Trophoblast cell (in vitro differentiated cells and primary cell): Measurements from ENCODE around the gene NPR1.

ENCODE experiments used
- DNase-seq, 2 donors: peaks; one replicate each; pipeline ENCODE4 v3.0.0-alpha.2; 2016
- H2AFZ ChIP-seq: 2 replicates; pipeline ENCODE4 v1.6.1; 2013; ENCODE audit warnings: low read length, moderate library complexity, mild to moderate bottlenecking; ENCODE audit not compliant: insufficient read depth, poor library complexity
- H2AK5ac ChIP-seq: 2 replicates; pipeline ENCODE4 v1.6.1; 2013; ENCODE audit warnings: mild to moderate bottlenecking, low read length
- H2BK120ac ChIP-seq: 2 replicates; pipeline ENCODE4 v1.6.1; 2013; ENCODE audit warnings: low read length, mild to moderate bottlenecking, moderate library complexity; ENCODE audit not compliant: insufficient read depth, poor library complexity
- H2BK12ac ChIP-seq: 2 replicates; pipeline ENCODE4 v1.6.1; 2013; ENCODE audit warnings: mild to moderate bottlenecking, low read length, moderate library complexity
- H2BK5ac ChIP-seq: 2 replicates; pipeline ENCODE4 v1.6.1; 2013; ENCODE audit warnings: low read length, low read depth, moderate library complexity, mild to moderate bottlenecking; ENCODE audit not compliant: poor library complexity
- H3K14ac ChIP-seq: 2 replicates; pipeline ENCODE4 v1.6.1; 2013; ENCODE audit warnings: mild to moderate bottlenecking, low read length
- H3K18ac ChIP-seq: 2 replicates; pipeline ENCODE4 v1.6.1; 2013; ENCODE audit warnings: mild to moderate bottlenecking, low read length
- H3K23ac ChIP-seq: 2 replicates; pipeline ENCODE4 v1.6.1; 2013; ENCODE audit warnings: low read length
- H3K27ac ChIP-seq: 2 replicates; pipeline ENCODE4 v1.5.1; 2013; ENCODE audit warnings: low read depth, mild to moderate bottlenecking, inconsistent platforms, low read length, moderate library complexity
- H3K27me3 ChIP-seq: 2 replicates; pipeline ENCODE4 v1.6.1; 2013; ENCODE audit warnings: inconsistent platforms, mild to moderate bottlenecking, low read length, moderate library complexity; ENCODE audit not compliant: insufficient read depth
- H3K36me3 ChIP-seq, 2 experiments: 1 replicate in 1 of 2; 2 replicates in 1 of 2; pipeline ENCODE4 v1.6.1; 2013; ENCODE audit warnings: low read length in 2 of 2, mild to moderate bottlenecking in 2 of 2, moderate library complexity in 1 of 2; ENCODE audit not compliant: insufficient read depth in 2 of 2, control insufficient read depth in 1 of 2
- H3K4ac ChIP-seq: 2 replicates; pipeline ENCODE4 v1.6.1; 2013; ENCODE audit warnings: low read depth, mild to moderate bottlenecking, low read length, moderate library complexity
- H3K4me1 ChIP-seq, 2 experiments: 1 replicate in 1 of 2; 2 replicates in 1 of 2; pipeline ENCODE4 v1.6.1; 2013; ENCODE audit warnings: low read length in 2 of 2, mild to moderate bottlenecking in 2 of 2, moderate library complexity in 1 of 2; ENCODE audit not compliant: insufficient read depth in 2 of 2, control insufficient read depth in 1 of 2
- H3K4me2 ChIP-seq: 2 replicates; pipeline ENCODE4 v1.6.1; 2013; ENCODE audit warnings: inconsistent platforms, mild to moderate bottlenecking, low read length, moderate library complexity
- H3K4me3 ChIP-seq: 2 replicates; pipeline ENCODE4 v1.5.1; 2013; ENCODE audit warnings: mild to moderate bottlenecking, low read depth, low read length, inconsistent platforms
- H3K79me1 ChIP-seq: one replicate; pipeline ENCODE4 v1.6.1; 2013; ENCODE audit warnings: low read length
- H3K79me2 ChIP-seq: 2 replicates; pipeline ENCODE4 v1.6.1; 2013; ENCODE audit warnings: low read length, mild to moderate bottlenecking; ENCODE audit not compliant: control insufficient read depth, insufficient read depth, poor library complexity
- H3K9ac ChIP-seq: 2 replicates; pipeline ENCODE4 v1.6.1; 2013; ENCODE audit warnings: mild to moderate bottlenecking, low read length
- H3K9me3 ChIP-seq: 2 replicates; pipeline ENCODE4 v1.6.1; 2013; ENCODE audit warnings: low read depth, mild to moderate bottlenecking, control low read depth, inconsistent platforms, low read length; ENCODE audit not compliant: insufficient read depth
- H4K12ac ChIP-seq: 2 replicates; pipeline ENCODE4 v1.6.1; 2013; ENCODE audit warnings: low read depth, mild to moderate bottlenecking, low read length, moderate library complexity
- H4K8ac ChIP-seq: 2 replicates; pipeline ENCODE4 v1.6.1; 2013; ENCODE audit warnings: low read depth, mild to moderate bottlenecking, low read length, moderate library complexity
- H4K91ac ChIP-seq: one replicate; pipeline ENCODE4 v1.6.1; 2013; ENCODE audit warnings: low read depth, mild to moderate bottlenecking, low read length, moderate library complexity
- whole genome bisulfite sequencing: extraction: QIAGEN DNeasy Blood & Tissue Kit; methylation state at CpG from one replicate; pipeline ENCODE4 v1.1.7; 2013; ENCODE audit warnings: missing lambda C conversion rate; ENCODE audit not compliant: insufficient read length, insufficient coverage; ENCODE audit errors: extremely low coverage; 5-methylcytosine and 5-hydroxymethylcytosine counted together

Gene NPR1

GRCh38 chr1:153658400-153659174, 19.9 kb upstream of the NPR1 start, which contains the start of gene SNAPIN:
Gene SNAPIN (plus strand): TSS chr1:153658703. CDS start chr1:153658744, 41 bp downstream.
- Histone ChIP-seq H4K8ac (peak within 1 kb of the TSS; percentile 93), H3K79me2 (peaks cover 3% of the 10 kb centered on the region), H3K9ac (peak within 1 kb of the TSS; percentile 93), H3K27me3 (no peaks in the 10 kb centered on the region), H2BK12ac (no peak within 1 kb of the TSS), H3K18ac (peak within 1 kb of the TSS; percentile 91), H2BK120ac (peak within 1 kb of the TSS; percentile 91), H2AFZ (peak within 1 kb of the TSS; percentile 80), H4K12ac (peak within 1 kb of the TSS; percentile 83), H3K4me3 (peak within 1 kb of the TSS; percentile 93), H3K36me3 (peaks cover 18 to 27% of the 10 kb centered on the region in 2 experiments), H4K91ac (peak within 1 kb of the TSS; percentile 82), H3K4ac (peak within 1 kb of the TSS; percentile 42), H3K4me1 (peaks cover 2 to 3% of the 10 kb centered on the region in 2 experiments), H3K79me1 (peaks cover 3% of the 10 kb centered on the region), H2AK5ac (no peak within 1 kb of the TSS), H3K23ac (no peak within 1 kb of the TSS), H3K27ac (peak within 1 kb of the TSS; percentile 55), H2BK5ac (peak within 1 kb of the TSS; percentile 86), H3K14ac (peak within 1 kb of the TSS; percentile 63), H3K9me3 (no peaks in the 10 kb centered on the region), H3K4me2 (peak within 1 kb of the TSS; percentile 93)
- peak; percentile 71 to 82 for DNase-seq
- no CpG with 5 or more reads among the region's 53 CpGs for WGBS

- peaks cover 3% of the 10 kb centered on the region for H3K79me2 ChIP-seq
- H4K91ac ChIP-seq, result no peak overlapping the region
- peak overlapping the region; percentile 17 for H3K14ac ChIP-seq
- H3K18ac ChIP-seq, result peak overlapping the region; percentile 64
- no peak overlapping the region for H4K8ac ChIP-seq
- no peaks in the 10 kb centered on the region for H3K9me3 ChIP-seq
- H3K4me3 ChIP-seq, result peak overlapping the region; percentile 93
- H3K36me3 ChIP-seq, result peaks cover 18 to 30% of the 10 kb centered on the region in 2 experiments
- no peaks in the 10 kb centered on the region for H3K27me3 ChIP-seq
- DNase-seq, result no peak
- H2BK120ac ChIP-seq, result no peak overlapping the region
- no peak overlapping the region for H2BK12ac ChIP-seq
- no peak overlapping the region for H3K23ac ChIP-seq
- H3K4me2 ChIP-seq, result peak overlapping the region; percentile 93
- peaks cover 3% of the 10 kb centered on the region for H3K79me1 ChIP-seq
- H3K4ac ChIP-seq, result no peak overlapping the region
- no peak overlapping the region for H4K12ac ChIP-seq
- no CpG with 5 or more reads among the region's 8 CpGs for WGBS
- H3K4me1 ChIP-seq, result peaks cover 2 to 3% of the 10 kb centered on the region in 2 experiments
- no peak overlapping the region for H3K27ac ChIP-seq
- H2AFZ ChIP-seq, result no peak overlapping the region
- H3K9ac ChIP-seq, result peak overlapping the region; percentile 75
- H2BK5ac ChIP-seq, result no peak overlapping the region
- no peak overlapping the region for H2AK5ac ChIP-seq
Measured at GRCh38 chr1:153659175-153659534, 19.3 kb upstream of the NPR1 start.

GRCh38 chr1:153659656-153660055, 18.8 kb upstream of the NPR1 start:
- Histone ChIP-seq H3K4me1 (peaks cover 2 to 3% of the 10 kb centered on the region in 2 experiments), H2BK5ac (no peak overlapping the region), H4K8ac (no peak overlapping the region), H4K91ac (no peak overlapping the region), H3K14ac (no peak overlapping the region), H2AFZ (no peak overlapping the region), H3K9me3 (no peaks in the 10 kb centered on the region), H2AK5ac (no peak overlapping the region), H3K9ac (no peak overlapping the region), H3K79me2 (peaks cover 3% of the 10 kb centered on the region), H3K27me3 (no peaks in the 10 kb centered on the region), H3K4me2 (no peak overlapping the region), H2BK12ac (no peak overlapping the region), H3K23ac (no peak overlapping the region), H4K12ac (no peak overlapping the region), H3K79me1 (peaks cover 3% of the 10 kb centered on the region), H3K27ac (no peak overlapping the region), H2BK120ac (no peak overlapping the region), H3K4ac (no peak overlapping the region), H3K4me3 (no peak overlapping the region), H3K36me3 (peaks cover 23 to 35% of the 10 kb centered on the region in 2 experiments), H3K18ac (no peak overlapping the region)
- no CpG with 5 or more reads among the region's 9 CpGs for WGBS
- peak; percentile 52 for DNase-seq

- Histone ChIP-seq H3K27me3 (no peaks in the 10 kb centered on the region), H4K12ac (peak overlapping the region; percentile 33), H4K8ac (no peak overlapping the region), H2AK5ac (no peak overlapping the region), H2AFZ (no peak overlapping the region), H2BK120ac (no peak overlapping the region), H3K4me1 (peaks cover 2 to 3% of the 10 kb centered on the region in 2 experiments), H3K23ac (no peak overlapping the region), H2BK5ac (no peak overlapping the region), H4K91ac (no peak overlapping the region), H3K9ac (no peak overlapping the region), H3K14ac (no peak overlapping the region), H3K4me3 (no peak overlapping the region), H3K4me2 (no peak overlapping the region), H2BK12ac (no peak overlapping the region), H3K79me1 (peaks cover 3% of the 10 kb centered on the region), H3K27ac (no peak overlapping the region), H3K18ac (no peak overlapping the region), H3K9me3 (no peaks in the 10 kb centered on the region), H3K4ac (no peak overlapping the region), H3K36me3 (peaks cover 29 to 48% of the 10 kb centered on the region in 2 experiments), H3K79me2 (peaks cover 3% of the 10 kb centered on the region)
- WGBS, result no CpG with 5 or more reads among the region's 9 CpGs
- DNase-seq, result peak; percentile 94 to 97
Measured at GRCh38 chr1:153661111-153661708, 17.3 kb upstream of the NPR1 start.
